K562 (cell line): ENCODE measurements around the gene UBE2J2. TPM values are rescaled to one million over a fixed set of nuclear protein-coding genes. Genes with fewer than 3 reads are reported as not detected.

ENCODE experiments used
- CREB1 ChIP-seq, 2 experiments: sonication (generic) in 1 of 2; formaldehyde crosslinking in 1 of 2; IDR thresholded peaks; 2 replicates each; pipeline versions ENCODE4 v1.6.1 to v1.8.0; 2012 to 2022; ENCODE audit warnings: inconsistent platforms in 1 of 2, mild to moderate bottlenecking in 1 of 2, missing genetic modification reagents in 1 of 2, moderate library complexity in 1 of 2
- ETV5 ChIP-seq: sonication (generic); formaldehyde crosslinking; IDR thresholded peaks from 2 replicates; pipeline ENCODE4 v1.4.0; 2020; ENCODE audit warnings: low read depth, mild to moderate bottlenecking, missing genetic modification reagents
- HDAC6 ChIP-seq: IDR thresholded peaks from 2 replicates; pipeline ENCODE4 v1.6.1; 2012; ENCODE audit warnings: low read depth, mild to moderate bottlenecking, control low read depth, inconsistent platforms, low read length, moderate library complexity
- KAT7 ChIP-seq: sonication (generic); formaldehyde crosslinking; IDR thresholded peaks from 2 replicates; pipeline ENCODE4 v1.8.0; 2022; ENCODE audit warnings: missing genetic modification reagents, mild to moderate bottlenecking, borderline replicate concordance
- L3MBTL2 ChIP-seq: fragments of 450-650 bp; IDR thresholded peaks from 2 replicates; pipeline ENCODE4 v1.6.1; 2016; ENCODE audit warnings: mild to moderate bottlenecking, moderate library complexity
- MXI1 ChIP-seq: IDR thresholded peaks from 2 replicates; pipeline ENCODE4 v1.6.1; 2011; ENCODE audit warnings: low read depth, mild to moderate bottlenecking, improper control_type of control experiment, low read length
- RFX5 ChIP-seq: IDR thresholded peaks from 2 replicates; pipeline ENCODE4 v1.6.1; 2011; ENCODE audit warnings: low read depth, mild to moderate bottlenecking, improper control_type of control experiment, low read length
- SMAD3 ChIP-seq: fragments of 450-650 bp; formaldehyde crosslinking; conservative IDR thresholded peaks from 2 replicates; pipeline ENCODE4 v1.4.0; 2020; ENCODE audit warnings: mild to moderate bottlenecking
- SREBF2 ChIP-seq: sonication (generic); formaldehyde crosslinking; IDR thresholded peaks from 2 replicates; pipeline ENCODE4 v1.4.0; 2020; ENCODE audit warnings: mild to moderate bottlenecking, missing genetic modification reagents
- TFAP4 ChIP-seq: sonication (generic); formaldehyde crosslinking; IDR thresholded peaks from 2 replicates; pipeline ENCODE4 v1.8.0; 2022; ENCODE audit warnings: missing genetic modification reagents, mild to moderate bottlenecking, moderate library complexity, borderline replicate concordance
- USF1 ChIP-seq: sonication (generic); formaldehyde crosslinking; IDR thresholded peaks from 2 replicates; pipeline ENCODE4 v1.9.0; 2022; ENCODE audit warnings: mild to moderate bottlenecking, missing genetic modification reagents
- ZBTB1 ChIP-seq: sonication (generic); formaldehyde crosslinking; IDR thresholded peaks from 2 replicates; pipeline ENCODE4 v1.8.1; 2023; ENCODE audit warnings: missing genetic modification reagents, low read depth, mild to moderate bottlenecking, borderline replicate concordance
- ZFX ChIP-seq: sonication (generic); formaldehyde crosslinking; IDR thresholded peaks from 2 replicates; pipeline ENCODE4 v1.8.0; 2022; ENCODE audit warnings: mild to moderate bottlenecking, missing genetic modification reagents, moderate library complexity
- ZNF140 ChIP-seq: fragments of 250-450 bp; sonication (Bioruptor Pico); IDR thresholded peaks from 2 replicates; pipeline ENCODE4 v1.8.0; 2021; ENCODE audit warnings: moderate library complexity, mild to moderate bottlenecking, inconsistent platforms
- ZNF707 ChIP-seq: fragments of 250-450 bp; sonication (Bioruptor Pico); conservative IDR thresholded peaks from 2 replicates; pipeline ENCODE4 v1.8.0; 2022; ENCODE audit warnings: inconsistent platforms, mild to moderate bottlenecking, moderate library complexity
- polyA plus RNA-seq, 8 experiments: library from polyadenylated mRNA; depleted of rRNA in 4 of 8; stranded (reverse) in 5 of 8; unstranded in 3 of 8; fragments of >200 nt; fragmentation: Nextera tagmentation in 2 of 8; fragmentation: Illumina TruSeq in 1 of 8; extraction: Ambion mirVana in 2 of 8; extraction: Trizol in 1 of 8; gene quantifications; 2 replicates each; pipeline versions ENCODE4 v1.2.1 to v1.2.3, GENCODE V29; 2011 to 2014; ENCODE audit warnings: inconsistent platforms in 1 of 8, missing spikeins in 1 of 8
- total RNA-seq, 7 experiments: library from RNA; depleted of rRNA in 6 of 7; stranded (reverse); fragments of >200 nt in 6 of 7; fragmentation: Illumina TruSeq in 2 of 7; extraction: Trizol in 2 of 7; gene quantifications; 2 replicates each; pipeline versions ENCODE4 v1.2.1 to v1.2.3, GENCODE V29; 2011 to 2021; ENCODE audit warnings: low replicate concordance in 1 of 7
- TF ChIP-seq, protein P1 (sequence below): fragments of 250-450 bp; sonication (Bioruptor Pico); IDR thresholded peaks from 2 replicates; pipeline ENCODE4 v1.8.0; 2021; ENCODE audit warnings: borderline replicate concordance, mild to moderate bottlenecking, moderate library complexity; ENCODE audit not compliant: poor library complexity, severe bottlenecking
- TF ChIP-seq, protein P2 (sequence below): fragments of 450-650 bp; IDR thresholded peaks from 2 replicates; pipeline ENCODE4 v1.6.1; 2016; ENCODE audit warnings: mild to moderate bottlenecking
- TF ChIP-seq, protein P3 (sequence below), 2 experiments: fragments of 150-350 bp in 1 of 2; IDR thresholded peaks; 2 replicates each; pipeline ENCODE4 v1.6.1; 2012 to 2016; ENCODE audit warnings: low read depth in 2 of 2, low read length in 2 of 2, mild to moderate bottlenecking in 1 of 2, moderate library complexity in 1 of 2

Gene UBE2J2
- total and polyA plus RNA-seq, 9 of the 15 experiments (the other 6 are each of a cell fraction or from before 2014, with no cell fraction given), result 0.93 to 112 (median 75.5) TPM

DNA sequence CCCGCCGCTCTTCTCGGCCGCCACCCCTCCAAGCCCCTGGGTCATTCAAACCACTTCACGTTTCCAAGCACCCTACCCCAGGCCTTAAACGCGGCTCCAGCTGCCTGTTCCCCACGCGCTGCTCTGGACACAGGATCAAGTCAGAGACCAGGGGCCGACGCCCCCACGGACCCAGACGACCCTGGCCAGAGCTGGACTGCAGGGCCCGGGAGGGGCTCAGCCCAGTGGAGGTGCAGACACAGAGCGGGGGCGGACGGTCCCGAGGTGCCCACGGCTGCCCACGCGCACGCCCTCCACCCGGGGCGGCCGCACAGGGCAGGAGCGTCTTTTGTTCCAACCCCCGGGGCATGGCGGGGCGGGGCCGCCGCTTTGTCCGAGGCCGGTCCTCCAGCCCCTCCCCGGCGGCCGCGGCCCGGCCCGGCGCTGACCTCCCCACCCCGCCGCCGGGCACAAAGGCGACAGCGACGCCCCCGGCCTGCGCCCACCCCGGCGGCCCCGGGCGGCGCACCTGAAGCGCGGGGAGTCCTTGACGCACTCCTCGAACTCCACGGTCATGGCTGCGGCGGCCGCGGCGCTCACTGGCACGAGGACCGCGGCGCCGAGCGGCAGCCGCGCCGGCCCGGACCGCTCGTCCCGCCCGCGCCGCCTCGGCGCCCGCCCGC lies 33.7 kb upstream of the UBE2J2 start (continued):
- TF ChIP-seq SMAD3 (CRISPR knock-in tag) (no peak), ZNF140 (CRISPR knock-in tag) (no peak), ZNF707 (CRISPR knock-in tag) (no peak), MXI1 (no peak), ZFX (CRISPR knock-in tag) (peak; percentile 68; the same call in 1 of the 2 replicates), RFX5 (no peak), KAT7 (0 out of 2 replicates have a peak, but pooled peaks have one; percentile 41), ZBTB1 (peak; percentile 69; the same call in 1 of the 2 replicates), ETV5 (CRISPR knock-in tag) (no peak), SREBF2 (CRISPR knock-in tag) (no peak), HDAC6 (no peak), USF1 (no peak; the same call in 1 of the 2 replicates), L3MBTL2 (no peak), CREB1 (IDR thresholded peaks at IDR 0.05) (no peak), CREB1 (CRISPR knock-in tag; IDR thresholded peaks at IDR 0.05) (peak; percentile 52; the same call in 1 of the 2 replicates), TFAP4 (no peak)
- TF ChIP-seq, protein P1, sequence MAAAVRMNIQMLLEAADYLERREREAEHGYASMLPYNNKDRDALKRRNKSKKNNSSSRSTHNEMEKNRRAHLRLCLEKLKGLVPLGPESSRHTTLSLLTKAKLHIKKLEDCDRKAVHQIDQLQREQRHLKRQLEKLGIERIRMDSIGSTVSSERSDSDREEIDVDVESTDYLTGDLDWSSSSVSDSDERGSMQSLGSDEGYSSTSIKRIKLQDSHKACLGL (CRISPR knock-in tag), result no peak
- TF ChIP-seq, protein P2, sequence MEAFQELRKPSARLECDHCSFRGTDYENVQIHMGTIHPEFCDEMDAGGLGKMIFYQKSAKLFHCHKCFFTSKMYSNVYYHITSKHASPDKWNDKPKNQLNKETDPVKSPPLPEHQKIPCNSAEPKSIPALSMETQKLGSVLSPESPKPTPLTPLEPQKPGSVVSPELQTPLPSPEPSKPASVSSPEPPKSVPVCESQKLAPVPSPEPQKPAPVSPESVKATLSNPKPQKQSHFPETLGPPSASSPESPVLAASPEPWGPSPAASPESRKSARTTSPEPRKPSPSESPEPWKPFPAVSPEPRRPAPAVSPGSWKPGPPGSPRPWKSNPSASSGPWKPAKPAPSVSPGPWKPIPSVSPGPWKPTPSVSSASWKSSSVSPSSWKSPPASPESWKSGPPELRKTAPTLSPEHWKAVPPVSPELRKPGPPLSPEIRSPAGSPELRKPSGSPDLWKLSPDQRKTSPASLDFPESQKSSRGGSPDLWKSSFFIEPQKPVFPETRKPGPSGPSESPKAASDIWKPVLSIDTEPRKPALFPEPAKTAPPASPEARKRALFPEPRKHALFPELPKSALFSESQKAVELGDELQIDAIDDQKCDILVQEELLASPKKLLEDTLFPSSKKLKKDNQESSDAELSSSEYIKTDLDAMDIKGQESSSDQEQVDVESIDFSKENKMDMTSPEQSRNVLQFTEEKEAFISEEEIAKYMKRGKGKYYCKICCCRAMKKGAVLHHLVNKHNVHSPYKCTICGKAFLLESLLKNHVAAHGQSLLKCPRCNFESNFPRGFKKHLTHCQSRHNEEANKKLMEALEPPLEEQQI, result no peak
- TF ChIP-seq, protein P3, sequence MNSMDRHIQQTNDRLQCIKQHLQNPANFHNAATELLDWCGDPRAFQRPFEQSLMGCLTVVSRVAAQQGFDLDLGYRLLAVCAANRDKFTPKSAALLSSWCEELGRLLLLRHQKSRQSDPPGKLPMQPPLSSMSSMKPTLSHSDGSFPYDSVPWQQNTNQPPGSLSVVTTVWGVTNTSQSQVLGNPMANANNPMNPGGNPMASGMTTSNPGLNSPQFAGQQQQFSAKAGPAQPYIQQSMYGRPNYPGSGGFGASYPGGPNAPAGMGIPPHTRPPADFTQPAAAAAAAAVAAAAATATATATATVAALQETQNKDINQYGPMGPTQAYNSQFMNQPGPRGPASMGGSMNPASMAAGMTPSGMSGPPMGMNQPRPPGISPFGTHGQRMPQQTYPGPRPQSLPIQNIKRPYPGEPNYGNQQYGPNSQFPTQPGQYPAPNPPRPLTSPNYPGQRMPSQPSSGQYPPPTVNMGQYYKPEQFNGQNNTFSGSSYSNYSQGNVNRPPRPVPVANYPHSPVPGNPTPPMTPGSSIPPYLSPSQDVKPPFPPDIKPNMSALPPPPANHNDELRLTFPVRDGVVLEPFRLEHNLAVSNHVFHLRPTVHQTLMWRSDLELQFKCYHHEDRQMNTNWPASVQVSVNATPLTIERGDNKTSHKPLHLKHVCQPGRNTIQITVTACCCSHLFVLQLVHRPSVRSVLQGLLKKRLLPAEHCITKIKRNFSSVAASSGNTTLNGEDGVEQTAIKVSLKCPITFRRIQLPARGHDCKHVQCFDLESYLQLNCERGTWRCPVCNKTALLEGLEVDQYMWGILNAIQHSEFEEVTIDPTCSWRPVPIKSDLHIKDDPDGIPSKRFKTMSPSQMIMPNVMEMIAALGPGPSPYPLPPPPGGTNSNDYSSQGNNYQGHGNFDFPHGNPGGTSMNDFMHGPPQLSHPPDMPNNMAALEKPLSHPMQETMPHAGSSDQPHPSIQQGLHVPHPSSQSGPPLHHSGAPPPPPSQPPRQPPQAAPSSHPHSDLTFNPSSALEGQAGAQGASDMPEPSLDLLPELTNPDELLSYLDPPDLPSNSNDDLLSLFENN (IDR thresholded peaks at IDR 0.05; ENCODE audit: low read depth in 2 of 2, low read length in 2 of 2), result no peak
